Purkinje cell (primary cell): ENCODE data around the gene MAGEA11. TPM values are rescaled to one million over a fixed set of nuclear protein-coding genes. Genes with fewer than 3 reads are reported as not detected.

Experiments used
- polyA plus RNA-seq: library from polyadenylated mRNA; unstranded; fragments of >200 nt; fragmentation: Nextera tagmentation; gene quantifications from 2 replicates; pipeline ENCODE4 v1.2.1, GENCODE V29; 2014

The MAGEA11 gene
- not detected in 2 replicates for polyA plus RNA-seq

GRCh38 chrX:149711545-149712236 lies at the start of gene MAGEA11:
Gene MAGEA11 (plus strand): TSS chrX:149712060. CDS start chrX:149713160, 1,100 bp downstream.

Other genes with a start within 250 kb of the MAGEA11 start
- 21.7 and 33.8 TPM in 2 replicates for gene IDS, start 206.8 kb upstream of the MAGEA11 start, polyA plus RNA-seq
- gene EOLA1, start 171.0 kb upstream of the MAGEA11 start, polyA plus RNA-seq, result 8.9 and 12.2 TPM in 2 replicates
- 0.20 and 0.27 TPM in 2 replicates for gene HSFX3, start 162.1 kb upstream of the MAGEA11 start, polyA plus RNA-seq
- not detected in 2 replicates for gene MAGEA9B, start 124.6 kb upstream of the MAGEA11 start, polyA plus RNA-seq
- gene HSFX2, start 116.7 kb upstream of the MAGEA11 start, polyA plus RNA-seq, result 0.89 TPM in 1 of 2 replicates, not detected in the other
- gene TMEM185A, start 80.3 kb upstream of the MAGEA11 start, polyA plus RNA-seq, result 25.6 and 40.1 TPM in 2 replicates
- gene HSFX1, start 62.0 kb downstream of the MAGEA11 start, polyA plus RNA-seq, result not detected in 2 replicates
- not detected in 2 replicates for gene MAGEA9, start 69.9 kb downstream of the MAGEA11 start, polyA plus RNA-seq
- not detected in 2 replicates for gene MAGEA8, start 169.1 kb downstream of the MAGEA11 start, polyA plus RNA-seq
- gene HSFX4, start 217.5 kb downstream of the MAGEA11 start, polyA plus RNA-seq, result 2.0 TPM in 1 of 2 replicates, not detected in the other
- 7.1 and 7.5 TPM in 2 replicates for gene EOLA2, start 226.4 kb downstream of the MAGEA11 start, polyA plus RNA-seq